Mucosa of descending colon (tissue), 3 donors: ENCODE measurements around the gene COBL. TPM values are rescaled to one million over a fixed set of nuclear protein-coding genes. Genes with fewer than 3 reads are reported as not detected.

Source experiments
- ATAC-seq: fragments of 200-7000 bp; cut with Tn5 transposase; one replicate; pipeline ENCODE4 v1.9.1; 2020; ENCODE audit warnings: mild to moderate bottlenecking, moderate library complexity
- DNase-seq, 3 donors: peaks; one replicate each; pipeline ENCODE4 v3.0.0-alpha.2; 2020
- H3K36me3 ChIP-seq: fragments of 200-600 bp; one replicate; pipeline ENCODE4 v1.8.0; 2021; ENCODE audit warnings: low read depth, mild to moderate bottlenecking
- H3K4me1 ChIP-seq: fragments of 200-600 bp; one replicate; pipeline ENCODE4 v1.8.0; 2021; ENCODE audit warnings: low read depth, mild to moderate bottlenecking
- H3K4me3 ChIP-seq: fragments of 200-600 bp; one replicate; pipeline ENCODE4 v1.8.0; 2021; ENCODE audit warnings: mild to moderate bottlenecking
- H3K9me3 ChIP-seq: fragments of 200-600 bp; one replicate; pipeline ENCODE4 v1.8.0; 2021; ENCODE audit warnings: mild to moderate bottlenecking
- intact Hi-C, 2 donors: fragments of 100-400 bp; cut with DNase I in 1 of 2; cut with micrococcal nuclease in 1 of 2; formaldehyde crosslinking; loops; one replicate each; pipeline versions ENCODE4 v1.11.0 to v1.11.1; 2022; cut with DNase I, micrococcal nuclease
- long read RNA-seq, 2 donors: library from polyadenylated mRNA; unstranded; transcript quantifications; one replicate each; pipeline ENCODE4 v2.0.0, GENCODE V29; 2019 to 2021
- total RNA-seq, 3 donors: library from RNA; stranded (reverse); fragmentation: NEBNext Ultra II Directional in 2 of 3; extraction: Animal tissue kit (Norgen Biotek cat#: 25700) in 2 of 3; gene quantifications; one replicate each; pipeline versions ENCODE4 v1.2.1 to v1.2.4, GENCODE V29; 2021 to 2023
- TF ChIP-seq, protein P1 (sequence below): fragments of 200-600 bp; IDR thresholded peaks from one replicate; pipeline ENCODE4 v1.8.0; 2022; ENCODE audit warnings: antibody characterized with exemption, mild to moderate bottlenecking
- donor health status: DM: no; HTN: no; CAD: no; lungs with moderate emphysema.
- donor health status: DM: no; HTN: no; CAD: no.
- donor health status: DM: no; HTN: yes; CAD: no.

Gene COBL, protein sequence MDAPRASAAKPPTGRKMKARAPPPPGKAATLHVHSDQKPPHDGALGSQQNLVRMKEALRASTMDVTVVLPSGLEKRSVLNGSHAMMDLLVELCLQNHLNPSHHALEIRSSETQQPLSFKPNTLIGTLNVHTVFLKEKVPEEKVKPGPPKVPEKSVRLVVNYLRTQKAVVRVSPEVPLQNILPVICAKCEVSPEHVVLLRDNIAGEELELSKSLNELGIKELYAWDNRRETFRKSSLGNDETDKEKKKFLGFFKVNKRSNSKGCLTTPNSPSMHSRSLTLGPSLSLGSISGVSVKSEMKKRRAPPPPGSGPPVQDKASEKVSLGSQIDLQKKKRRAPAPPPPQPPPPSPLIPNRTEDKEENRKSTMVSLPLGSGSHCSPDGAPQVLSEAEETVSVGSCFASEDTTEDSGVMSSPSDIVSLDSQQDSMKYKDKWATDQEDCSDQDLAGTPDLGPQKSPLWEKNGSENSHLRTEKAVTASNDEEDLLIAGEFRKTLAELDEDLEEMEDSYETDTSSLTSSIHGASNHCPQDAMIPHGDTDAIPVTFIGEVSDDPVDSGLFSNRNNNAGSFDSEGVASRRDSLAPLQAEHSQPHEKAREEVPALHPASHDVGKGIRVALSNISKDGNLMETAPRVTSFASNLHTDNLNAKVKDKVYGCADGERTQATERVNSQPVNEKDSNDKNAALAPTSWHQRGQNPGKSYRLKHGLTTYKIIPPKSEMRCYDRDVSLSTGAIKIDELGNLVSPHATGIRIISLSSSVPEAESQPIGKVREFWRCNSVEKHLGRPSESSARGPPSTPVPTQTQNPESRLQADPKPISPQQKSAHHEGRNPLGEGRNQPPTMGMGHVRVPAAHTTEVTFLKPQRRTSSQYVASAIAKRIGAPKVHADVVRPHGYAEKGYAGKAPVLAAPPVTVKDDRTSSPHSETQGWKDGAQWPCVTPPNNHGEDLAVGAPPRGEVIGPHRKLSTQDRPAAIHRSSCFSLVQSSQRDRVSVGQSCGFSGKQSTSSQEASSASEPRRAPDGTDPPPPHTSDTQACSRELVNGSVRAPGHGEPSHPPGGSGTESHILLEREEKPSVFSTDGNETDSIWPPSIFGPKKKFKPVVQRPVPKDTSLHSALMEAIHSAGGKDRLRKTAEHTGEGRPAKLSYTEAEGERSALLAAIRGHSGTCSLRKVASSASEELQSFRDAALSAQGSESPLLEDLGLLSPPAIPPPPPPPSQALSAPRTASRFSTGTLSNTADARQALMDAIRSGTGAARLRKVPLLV
- total RNA-seq: 10 to 100 TPM; 48.6 to 91.8 (median 56.6) TPM
- long read RNA-seq, donor 1, full-length matches to known transcripts: 3 of 25 reads
- long read RNA-seq, donor 1, partial matches to known transcripts: 14 of 25 reads
- long read RNA-seq, donor 1, other reads (novel, unspliced or antisense): 8 of 25 reads
- long read RNA-seq, donor 2, partial matches to known transcripts: 4 of 8 reads
- long read RNA-seq, donor 2, other reads (novel, unspliced or antisense): 4 of 8 reads

DNA sequence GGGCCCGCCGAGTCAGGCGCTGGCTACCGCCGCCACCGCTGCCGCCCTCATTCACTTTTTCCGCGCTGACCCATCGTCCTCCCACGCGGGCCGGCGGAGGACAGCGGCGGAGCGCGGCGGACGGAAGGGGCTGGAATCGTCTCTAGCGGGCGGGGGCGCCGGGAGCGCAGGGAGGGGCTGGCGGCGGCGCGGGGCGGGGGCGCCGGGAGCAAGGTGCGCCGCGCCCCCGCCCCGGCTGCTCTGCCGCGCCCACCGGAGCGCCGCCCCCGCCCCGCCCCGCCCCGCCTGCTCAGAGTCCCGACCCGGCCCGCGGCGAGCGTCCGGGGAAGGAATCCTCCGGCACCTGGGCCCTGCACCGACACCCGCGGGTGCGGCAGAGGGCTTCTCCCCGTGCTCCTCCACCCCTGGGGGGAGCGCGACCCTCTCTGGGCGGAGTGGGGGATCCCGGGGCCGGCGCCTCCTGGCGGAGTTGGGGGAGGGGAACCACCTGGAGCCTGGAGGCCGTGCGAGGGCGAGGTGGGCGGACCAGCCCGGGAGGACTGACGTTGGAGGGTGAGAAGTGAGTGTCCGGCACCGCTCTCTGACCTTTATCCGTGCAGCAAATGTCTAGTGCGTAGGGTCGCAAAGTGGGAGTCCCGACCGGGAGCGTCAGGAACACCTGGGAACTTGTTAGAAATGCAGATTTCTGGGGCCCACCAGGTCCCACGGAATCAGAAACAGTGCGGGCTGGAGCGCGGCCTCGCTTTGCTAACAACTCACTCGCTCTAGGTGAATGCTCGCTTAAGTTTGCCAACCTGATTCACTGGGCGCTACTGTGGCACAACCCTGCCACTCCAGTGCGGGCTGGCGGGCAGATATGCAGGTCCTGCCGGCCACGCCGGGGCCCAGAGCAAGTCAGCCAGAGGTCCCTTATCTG lies at the start of gene COBL:
Gene COBL (minus strand): TSS at position 144 of the 916 bp plus-strand sequence. CDS start 176 bp downstream, outside the sequence.
- Histone ChIP-seq H3K4me3 (peak within 1 kb of the TSS; percentile 44), H3K9me3 (no peaks in the 10 kb centered on the region), H3K4me1 (peaks cover 23% of the 10 kb centered on the region), H3K36me3 (no peaks in the 10 kb centered on the region)
- TF ChIP-seq, protein P1, sequence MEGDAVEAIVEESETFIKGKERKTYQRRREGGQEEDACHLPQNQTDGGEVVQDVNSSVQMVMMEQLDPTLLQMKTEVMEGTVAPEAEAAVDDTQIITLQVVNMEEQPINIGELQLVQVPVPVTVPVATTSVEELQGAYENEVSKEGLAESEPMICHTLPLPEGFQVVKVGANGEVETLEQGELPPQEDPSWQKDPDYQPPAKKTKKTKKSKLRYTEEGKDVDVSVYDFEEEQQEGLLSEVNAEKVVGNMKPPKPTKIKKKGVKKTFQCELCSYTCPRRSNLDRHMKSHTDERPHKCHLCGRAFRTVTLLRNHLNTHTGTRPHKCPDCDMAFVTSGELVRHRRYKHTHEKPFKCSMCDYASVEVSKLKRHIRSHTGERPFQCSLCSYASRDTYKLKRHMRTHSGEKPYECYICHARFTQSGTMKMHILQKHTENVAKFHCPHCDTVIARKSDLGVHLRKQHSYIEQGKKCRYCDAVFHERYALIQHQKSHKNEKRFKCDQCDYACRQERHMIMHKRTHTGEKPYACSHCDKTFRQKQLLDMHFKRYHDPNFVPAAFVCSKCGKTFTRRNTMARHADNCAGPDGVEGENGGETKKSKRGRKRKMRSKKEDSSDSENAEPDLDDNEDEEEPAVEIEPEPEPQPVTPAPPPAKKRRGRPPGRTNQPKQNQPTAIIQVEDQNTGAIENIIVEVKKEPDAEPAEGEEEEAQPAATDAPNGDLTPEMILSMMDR: no peak
- ATAC-seq (peak; percentile 76), DNase-seq (peak; percentile 65 to 81 (median 73))
- intact Hi-C loops: no loop called here

DNA sequence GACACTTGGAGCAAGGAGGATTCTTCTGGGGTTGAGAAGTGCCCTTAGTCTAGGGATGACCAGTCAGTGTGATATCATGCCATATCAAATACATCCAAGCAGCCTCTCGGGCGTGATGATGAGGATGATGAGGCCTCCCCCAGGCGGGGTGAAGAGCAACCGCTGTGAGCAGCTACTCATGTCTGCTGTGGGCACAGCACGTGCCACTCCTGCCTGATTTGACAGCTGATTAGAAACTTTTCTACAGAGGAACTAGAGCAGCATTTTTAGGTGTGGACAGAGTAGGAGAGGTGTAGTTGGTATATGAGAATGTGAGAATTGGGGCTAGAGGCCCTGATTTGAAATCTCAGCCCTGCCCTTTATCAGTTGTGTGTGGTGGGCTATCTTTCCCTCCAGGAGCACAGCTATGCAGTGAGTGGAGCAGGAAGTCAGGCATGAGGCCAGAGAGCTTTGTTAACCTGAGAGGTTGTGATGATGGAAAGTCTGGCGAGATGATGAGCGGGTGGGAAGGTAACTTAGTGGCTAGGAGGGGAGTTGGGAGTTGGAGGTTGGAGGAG lies 49.6 kb upstream of the COBL start:
- Histone ChIP-seq H3K36me3 (no peaks in the 10 kb centered on the region), H3K9me3 (no peaks in the 10 kb centered on the region), H3K4me3 (no peak overlapping the region), H3K4me1 (no peaks in the 10 kb centered on the region)
- DNase-seq (no peak), ATAC-seq (no peak)
- TF ChIP-seq, protein P1: no peak
- intact Hi-C loops: loop anchor here (2.0 to 10.0 kb wide), 2 partner anchors 201 to 203 kb away; no protein-coding TSS in a partner anchor

DNA sequence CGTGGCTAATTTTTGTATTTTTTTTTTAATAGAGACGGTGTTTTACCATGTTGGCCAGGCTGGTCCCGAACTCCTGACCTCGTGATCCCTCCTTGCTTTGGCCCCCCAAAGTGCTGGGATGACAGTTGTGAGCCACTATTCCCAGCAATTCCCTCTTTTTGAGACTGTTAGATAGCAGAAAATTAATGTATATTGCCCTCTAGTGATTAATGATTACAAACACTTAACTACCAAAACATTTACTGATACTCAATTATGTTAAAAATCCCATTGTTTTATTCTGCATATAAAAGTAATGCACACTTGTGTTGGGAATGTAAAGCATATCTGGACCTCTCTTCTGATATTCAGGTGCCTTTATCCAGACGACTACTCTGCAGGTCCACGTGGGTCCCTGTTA lies 41.2 kb upstream of the COBL start:
- intact Hi-C loops: no loop called here
- H3K9me3 ChIP-seq: no peaks in the 10 kb centered on the region
- no peak overlapping the region for H3K4me3 ChIP-seq
- ATAC-seq (no peak), DNase-seq (no peak)
- TF ChIP-seq, protein P1: no peak
- no peaks in the 10 kb centered on the region for H3K36me3 ChIP-seq
- no peaks in the 10 kb centered on the region for H3K4me1 ChIP-seq

DNA sequence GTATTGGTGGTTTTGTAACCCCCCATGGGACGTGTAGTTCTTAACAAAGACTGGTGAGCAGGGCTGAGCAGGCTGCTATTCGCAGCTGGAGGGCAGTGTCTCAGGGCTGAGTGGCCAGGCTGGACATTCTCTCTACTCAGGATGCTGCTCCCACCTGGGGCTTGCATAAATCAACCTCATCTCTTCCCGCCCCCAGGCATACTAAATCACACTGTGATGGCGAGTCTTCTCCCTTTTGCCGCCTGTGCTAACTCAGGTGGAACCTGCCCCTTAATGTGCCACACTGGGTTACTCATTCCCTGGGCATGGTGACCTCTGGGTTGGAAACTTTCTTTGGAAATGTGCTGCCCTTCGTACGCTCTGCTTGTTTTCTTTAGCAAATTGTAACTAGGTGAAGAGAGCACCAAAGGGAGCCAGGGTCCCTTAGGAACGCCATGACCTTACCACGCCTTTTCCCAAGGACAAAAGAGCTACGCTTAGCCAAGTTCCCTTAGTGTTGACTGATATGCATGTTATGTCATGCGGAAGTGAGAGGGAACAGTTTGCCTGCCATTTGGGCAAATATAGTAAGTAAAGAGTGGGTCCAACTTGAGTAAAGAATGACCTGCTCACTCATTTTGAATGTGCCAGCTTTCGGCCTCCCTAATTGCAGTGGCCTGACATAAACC lies 40.4 kb upstream of the COBL start:
- DNase-seq (no peak), ATAC-seq (peak; percentile 25)
- H3K9me3 ChIP-seq: no peaks in the 10 kb centered on the region
- no peak overlapping the region for H3K4me3 ChIP-seq
- TF ChIP-seq, protein P1: no peak
- intact Hi-C loops: no loop called here
- H3K36me3 ChIP-seq: no peaks in the 10 kb centered on the region
- H3K4me1 ChIP-seq: no peaks in the 10 kb centered on the region
